H1 (cell line): ENCODE measurements around the gene GH1. TPM values are rescaled to one million over a fixed set of nuclear protein-coding genes. Genes with fewer than 3 reads are reported as not detected.

ENCODE experiments used
- CHD1 ChIP-seq: IDR thresholded peaks from 2 replicates; pipeline ENCODE4 v1.6.1; 2012; ENCODE audit warnings: low read depth, low read length, improper control_type of control experiment
- CREB1 ChIP-seq: IDR thresholded peaks from 2 replicates; pipeline ENCODE4 v1.6.1; 2012; ENCODE audit warnings: inconsistent platforms
- RNF2 ChIP-seq: fragments of 200-900, 300-1000 bp; sonication (generic); IDR thresholded peaks from 2 replicates; pipeline ENCODE4 v1.7.1; 2016; ENCODE audit warnings: borderline replicate concordance, low read depth, mild to moderate bottlenecking, antibody characterized with exemption, low read length; ENCODE audit not compliant: poor library complexity, severe bottlenecking; ENCODE audit errors: missing control alignments
- RXRA ChIP-seq: IDR thresholded peaks from 2 replicates; pipeline ENCODE4 v1.6.1; 2011; ENCODE audit warnings: low read depth, mild to moderate bottlenecking, low read length, moderate library complexity; ENCODE audit not compliant: insufficient read depth
- SIRT6 ChIP-seq: IDR thresholded peaks from one replicate; pipeline ENCODE4 v1.7.1; 2012; ENCODE audit warnings: low read length, inconsistent platforms
- polyA plus RNA-seq, 7 experiments: library from polyadenylated mRNA; depleted of rRNA in 3 of 7; stranded (reverse) in 5 of 7; unstranded in 2 of 7; fragments of >200 nt in 5 of 7; fragments of 200-250 nt in 2 of 7; gene quantifications; 1 replicate in 5 of 7; 2 replicates in 1 of 7; 4 replicates in 1 of 7; pipeline versions ENCODE4 v1.2.1 to v1.2.3, GENCODE V29; 2011 to 2013; ENCODE audit warnings: missing spikeins in 2 of 7, mixed read lengths in 2 of 7
- total RNA-seq: library from RNA; stranded (reverse); fragmentation: NEBNext Ultra II Directional; extraction: Animal tissue kit (Norgen Biotek cat#: 25700); gene quantifications from 2 replicates; pipeline ENCODE4 v1.2.1, GENCODE V29; 2021
- TF ChIP-seq, protein P1 (sequence below): IDR thresholded peaks from 2 replicates; pipeline ENCODE4 v1.6.1; 2012; ENCODE audit warnings: low read length, inconsistent platforms

GH1 gene
- total and polyA plus RNA-seq, 2 of the 8 experiments (the other 6 are each of a cell fraction or from before 2014, with no cell fraction given): 0.41 TPM; not detected in 1

DNA sequence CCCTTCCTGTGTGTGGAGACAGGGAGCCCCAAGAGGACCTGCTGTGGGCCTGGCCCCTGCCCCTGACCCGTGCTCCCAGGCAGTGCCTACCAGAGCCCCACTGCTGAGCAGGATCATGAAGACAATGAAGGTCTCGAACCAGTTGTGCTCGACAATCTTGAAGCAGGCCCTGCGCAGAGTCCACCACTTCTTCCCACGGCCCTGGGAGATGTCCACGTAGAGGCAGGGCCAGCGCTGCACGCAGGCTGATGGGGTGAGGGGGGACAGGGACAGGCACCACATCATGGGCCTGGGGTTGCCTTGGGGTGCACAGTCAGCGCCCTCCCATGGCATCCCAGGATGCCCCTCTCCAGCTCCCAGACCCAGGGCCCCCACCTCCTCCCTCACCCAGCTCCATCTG is 29.9 kb upstream of the GH1 start (continued):
- TF ChIP-seq CHD1: no peak
- TF ChIP-seq, protein P1, sequence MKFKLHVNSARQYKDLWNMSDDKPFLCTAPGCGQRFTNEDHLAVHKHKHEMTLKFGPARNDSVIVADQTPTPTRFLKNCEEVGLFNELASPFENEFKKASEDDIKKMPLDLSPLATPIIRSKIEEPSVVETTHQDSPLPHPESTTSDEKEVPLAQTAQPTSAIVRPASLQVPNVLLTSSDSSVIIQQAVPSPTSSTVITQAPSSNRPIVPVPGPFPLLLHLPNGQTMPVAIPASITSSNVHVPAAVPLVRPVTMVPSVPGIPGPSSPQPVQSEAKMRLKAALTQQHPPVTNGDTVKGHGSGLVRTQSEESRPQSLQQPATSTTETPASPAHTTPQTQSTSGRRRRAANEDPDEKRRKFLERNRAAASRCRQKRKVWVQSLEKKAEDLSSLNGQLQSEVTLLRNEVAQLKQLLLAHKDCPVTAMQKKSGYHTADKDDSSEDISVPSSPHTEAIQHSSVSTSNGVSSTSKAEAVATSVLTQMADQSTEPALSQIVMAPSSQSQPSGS: no peak
- TF ChIP-seq RXRA: no peak
- no peak for TF ChIP-seq SIRT6
- TF ChIP-seq RNF2: no peak
- no peak for TF ChIP-seq CREB1
